Right lobe of liver (tissue), 6 donors: ENCODE results near the gene SERHL2. TPM values are rescaled to one million over a fixed set of nuclear protein-coding genes. Genes with fewer than 3 reads are reported as not detected.
"Not testable (repeated sequence)": the region's sequence is repeated elsewhere in the genome, so short reads cannot be mapped to it uniquely, and the experiment has no call there.

Experiments
- ATAC-seq, 4 donors: fragments of 200-7000 bp; cut with Tn5 transposase; one replicate each; pipeline ENCODE4 v1.9.1; 2020; ENCODE audit warnings: mild to moderate bottlenecking in 4 of 4, moderate library complexity in 4 of 4
- DNase-seq, 3 donors: peaks; one replicate each; pipeline ENCODE4 v3.0.0-alpha.2; 2020
- H3K27ac ChIP-seq, 3 donors: fragments of 200-600 bp; one replicate each; pipeline ENCODE4 v1.8.0; 2022
- H3K27me3 ChIP-seq, 2 donors: fragments of 200-600 bp; one replicate each; pipeline ENCODE4 v1.8.0; 2022
- H3K36me3 ChIP-seq, 4 donors: fragments of 200-600 bp; sonication (generic) in 1 of 4; one replicate each; pipeline versions ENCODE4 v1.5.1 to v1.8.0; 2017 to 2022; ENCODE audit warnings: control low read depth in 1 of 4
- H3K4me1 ChIP-seq, 4 donors: fragments of 200-600 bp; sonication (generic) in 1 of 4; one replicate each; pipeline versions ENCODE4 v1.5.1 to v1.8.0; 2017 to 2022; ENCODE audit warnings: control low read depth in 1 of 4
- H3K4me3 ChIP-seq, 3 donors: fragments of 200-600 bp; one replicate each; pipeline ENCODE4 v1.8.0; 2022
- H3K9me3 ChIP-seq, 4 donors: fragments of 200-600 bp; sonication (generic) in 1 of 4; one replicate each; pipeline versions ENCODE4 v1.5.1 to v1.8.0; 2017 to 2022; ENCODE audit warnings: control low read depth in 1 of 4
- CTCF ChIP-seq, 4 donors: fragments of 200-600 bp in 3 of 4; fragments of 450-650 bp in 1 of 4; IDR thresholded peaks; one replicate each; pipeline versions ENCODE4 v1.5.1 to v1.8.0; 2016 to 2022; ENCODE audit warnings: antibody characterized with exemption in 4 of 4, mild to moderate bottlenecking in 2 of 4
- POLR2A ChIP-seq: fragments of 450-650 bp; IDR thresholded peaks from one replicate; pipeline ENCODE4 v1.6.1; 2017; ENCODE audit warnings: antibody characterized with exemption, mild to moderate bottlenecking
- WGBS: methylation state at CpG from one replicate; pipeline ENCODE4 v1.1.6; 2018; ENCODE audit warnings: low coverage, low lambda C conversion rate; ENCODE audit not compliant: insufficient coverage; ENCODE audit errors: missing lambda C conversion rate; 5-methylcytosine and 5-hydroxymethylcytosine counted together
- intact Hi-C, 2 donors: fragments of 100-400 bp; cut with DNase I; formaldehyde crosslinking; loops; one replicate each; pipeline versions ENCODE4 v1.11.2 to v1.14.1; 2022
- total RNA-seq, 6 experiments: library from RNA; depleted of rRNA in 2 of 6; stranded (reverse); fragments of >200 nt in 2 of 6; fragmentation: NEBNext Ultra II Directional in 3 of 6; extraction: Animal tissue kit (Norgen Biotek cat#: 25700) in 3 of 6; gene quantifications; one replicate each; pipeline versions ENCODE4 v1.1.0 to v1.2.4, GENCODE V29; 2016 to 2023
- donor health status: DM: no; HTN: yes; CAD: no.
- donor health status: DM: no; HTN: no; CAD: no.
- donor health status: DM: no; HTN: no; CAD: no.
- donor health status: DM: no; HTN: yes; CAD: no.
- donor health status: DM: no; HTN: yes; CAD: no.

The SERHL2 gene
- total RNA-seq, 6 experiments from 2014 or later: 0.29 to 2.9 (median 0.80) TPM

- H3K27ac ChIP-seq, H3K36me3 ChIP-seq, H3K9me3 ChIP-seq, H3K4me1 ChIP-seq, H3K27me3 ChIP-seq, intact Hi-C loops, DNase-seq, H3K4me3 ChIP-seq: not testable (repeated sequence)
- WGBS: 86% methylated on average over 7 of the region's 22 CpGs
- TF ChIP-seq CTCF (IDR thresholded peaks at IDR 0.05): peak in 3 of 4 donors; percentile 21 to 30 (median 21)
- ATAC-seq: peak; percentile 32 to 57 (median 47)
Measured at GRCh38 chr22:42512273-42512990, 41.3 kb upstream of the SERHL2 start.

- intact Hi-C loops, ATAC-seq, H3K27ac ChIP-seq, H3K27me3 ChIP-seq, H3K4me3 ChIP-seq, H3K36me3 ChIP-seq, DNase-seq, H3K4me1 ChIP-seq, H3K9me3 ChIP-seq: not testable (repeated sequence)
- WGBS: 100% methylated on average over 4 of the region's 17 CpGs
Measured at GRCh38 chr22:42514331-42514730, 39.4 kb upstream of the SERHL2 start.

GRCh38 chr22:42515304-42515703, 38.5 kb upstream of the SERHL2 start:
- H3K27me3 ChIP-seq, H3K9me3 ChIP-seq, H3K36me3 ChIP-seq, DNase-seq, intact Hi-C loops, ATAC-seq, H3K4me3 ChIP-seq, H3K27ac ChIP-seq, H3K4me1 ChIP-seq: not testable (repeated sequence)
- WGBS: 80% methylated on average over 5 of the region's 8 CpGs

- intact Hi-C loops: no loop called here
Measured at GRCh38 chr22:42515896-42516295, 37.9 kb upstream of the SERHL2 start.

GRCh38 chr22:42517103-42517502, 36.7 kb upstream of the SERHL2 start:
- H3K27ac ChIP-seq, ATAC-seq: not testable (repeated sequence)

More at GRCh38 chr22:42515896-42516295, 37.9 kb upstream of the SERHL2 start:
- H3K4me3 ChIP-seq: no peak overlapping the region
- H3K27me3 ChIP-seq: no peaks in the 10 kb centered on the region
- WGBS: 80% methylated on average over 1 of the region's 14 CpGs
- DNase-seq: peak; percentile 68 to 83 (median 80)
- ATAC-seq: peak; percentile 38 to 65 (median 53)
- H3K27ac ChIP-seq: no peak overlapping the region
- TF ChIP-seq POLR2A: no peak
- no peak for TF ChIP-seq CTCF (IDR thresholded peaks at IDR 0.05)
- no peaks in the 10 kb centered on the region for H3K36me3 ChIP-seq
- H3K4me1 ChIP-seq: peaks cover 0 to 3% (median 0%) of the 10 kb centered on the region in 4 donors
- H3K9me3 ChIP-seq: no peaks in the 10 kb centered on the region

GRCh38 chr22:42518638-42519524, 34.9 kb upstream of the SERHL2 start:
- ATAC-seq: peak in 1 of 4 donors; percentile 27
- Histone ChIP-seq H3K4me3 (peak overlapping the region; percentile 75 to 84 (median 79)), H3K27ac (peak overlapping the region in 2 of 3 donors; percentile 40 to 79)
- H3K9me3 ChIP-seq, H3K27me3 ChIP-seq, H3K36me3 ChIP-seq, H3K4me1 ChIP-seq, DNase-seq, intact Hi-C loops: not testable (repeated sequence)
- whole genome bisulfite sequencing: 25% methylated on average over 10 of the region's 28 CpGs

More at GRCh38 chr22:42517103-42517502, 36.7 kb upstream of the SERHL2 start:
- H3K27me3 ChIP-seq, intact Hi-C loops, H3K9me3 ChIP-seq, H3K36me3 ChIP-seq, H3K4me1 ChIP-seq, DNase-seq, H3K4me3 ChIP-seq: not testable (repeated sequence)
- WGBS: 93% methylated on average over 7 of the region's 7 CpGs
